HG02840 (cell line): Measurements from ENCODE around the gene BCL11B.
"Not testable (repeated sequence)": the region's sequence is repeated elsewhere in the genome, so short reads cannot be mapped to it uniquely, and the experiment has no call there.

Experiments used
- ATAC-seq: cut with Tn5 transposase; IDR thresholded peaks from one replicate; pipeline ENCODE4 v1.9.1; 2021; ENCODE audit warnings: mild to moderate bottlenecking, moderate library complexity, moderate number of reproducible peaks; ENCODE audit not compliant: unreplicated experiment, low FRiP score

Gene BCL11B

DNA sequence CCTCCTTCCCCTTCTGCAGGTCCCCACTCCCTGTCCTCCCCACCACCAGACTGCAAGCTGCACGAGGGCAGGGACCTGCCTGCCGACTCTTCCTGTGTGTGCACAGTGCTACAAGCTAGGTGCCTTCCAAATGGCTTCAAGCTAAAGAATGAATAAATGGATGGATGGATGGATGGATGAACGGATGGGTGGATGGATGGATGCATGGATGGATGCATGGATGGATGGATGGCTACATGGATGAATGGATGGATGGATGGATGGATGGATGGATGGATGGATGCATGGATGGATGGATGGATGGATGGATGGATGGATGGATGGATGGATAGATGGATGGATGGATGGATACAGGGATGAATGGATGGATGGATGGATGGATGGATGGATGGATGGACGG, 43.2 kb downstream of the BCL11B start:
- ATAC-seq, result not testable (repeated sequence)

DNA sequence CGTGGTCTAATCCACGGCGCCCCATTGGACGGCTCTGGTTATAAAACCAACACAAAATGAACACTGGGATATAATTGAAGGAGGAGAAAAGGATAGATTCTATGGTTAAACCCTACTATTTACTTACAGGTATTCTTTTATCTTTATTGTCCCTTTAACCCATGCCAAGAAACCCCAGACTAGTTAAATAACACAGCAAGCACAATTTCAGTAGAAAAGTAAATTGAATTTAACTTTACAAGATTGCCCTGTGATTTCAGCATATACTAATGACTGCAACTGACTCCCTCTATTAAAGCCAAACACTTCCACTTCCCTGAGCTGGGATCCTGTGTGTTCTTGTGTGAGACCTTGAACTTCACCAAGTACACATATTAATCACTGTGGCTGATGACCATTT, 45.3 kb downstream of the BCL11B start:
- no peak for ATAC-seq

DNA sequence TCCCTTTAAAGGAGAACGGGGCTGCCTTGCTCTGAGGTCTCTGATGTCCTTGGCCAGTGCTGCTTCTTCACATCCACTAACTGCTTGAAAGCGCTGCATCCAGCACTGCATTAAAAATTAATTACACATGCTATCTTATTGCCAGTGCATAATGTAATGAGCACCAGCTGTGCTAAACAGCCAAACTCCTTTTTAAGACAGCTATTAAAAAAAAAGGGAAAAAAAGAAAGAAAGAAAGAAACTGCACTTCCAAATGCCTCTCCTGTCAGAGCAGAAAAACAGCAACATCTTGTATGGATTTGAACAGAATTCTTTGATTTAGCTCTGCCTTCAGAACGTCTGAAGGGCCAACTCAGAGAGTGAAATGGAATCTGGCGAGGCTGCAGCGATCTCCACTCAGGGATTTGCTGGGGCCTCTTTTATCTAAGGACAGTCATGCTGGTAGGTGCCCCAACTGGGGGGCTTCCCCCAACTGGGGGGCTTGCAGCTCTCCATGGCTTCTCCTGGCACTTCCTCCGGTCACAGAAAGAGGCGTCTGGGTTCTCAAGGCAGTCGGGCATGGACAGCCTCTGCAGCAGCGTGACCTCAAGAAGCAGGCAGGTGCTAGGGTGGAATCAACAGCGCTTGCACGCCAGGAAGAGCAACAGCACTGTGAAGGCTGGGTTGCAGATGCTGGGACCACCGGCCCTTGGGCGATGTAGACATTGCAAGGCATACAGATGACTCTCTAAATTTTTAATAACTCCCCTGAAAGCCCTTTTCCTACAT, 46.4 kb downstream of the BCL11B start:
- ATAC-seq, result no peak

DNA sequence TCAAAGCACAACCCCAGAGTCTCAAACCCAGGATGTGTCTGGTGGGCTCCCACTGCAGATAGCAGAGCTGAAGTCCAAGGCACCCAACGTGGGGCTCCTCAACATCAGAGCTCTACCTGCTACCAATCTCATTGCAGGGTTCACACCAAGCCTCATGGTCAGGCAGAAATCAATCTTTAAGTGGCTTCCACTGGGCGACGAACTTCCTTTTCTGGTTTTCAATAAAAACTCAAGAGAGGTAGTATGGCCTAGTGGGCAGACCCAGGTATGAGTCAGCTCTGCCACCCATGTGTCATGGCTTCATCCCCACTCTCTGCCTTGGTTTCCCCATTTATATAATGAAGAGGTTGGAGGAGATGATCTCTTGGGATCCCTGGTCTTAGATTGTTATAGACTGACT, 47.0 kb downstream of the BCL11B start:
- no peak for ATAC-seq

DNA sequence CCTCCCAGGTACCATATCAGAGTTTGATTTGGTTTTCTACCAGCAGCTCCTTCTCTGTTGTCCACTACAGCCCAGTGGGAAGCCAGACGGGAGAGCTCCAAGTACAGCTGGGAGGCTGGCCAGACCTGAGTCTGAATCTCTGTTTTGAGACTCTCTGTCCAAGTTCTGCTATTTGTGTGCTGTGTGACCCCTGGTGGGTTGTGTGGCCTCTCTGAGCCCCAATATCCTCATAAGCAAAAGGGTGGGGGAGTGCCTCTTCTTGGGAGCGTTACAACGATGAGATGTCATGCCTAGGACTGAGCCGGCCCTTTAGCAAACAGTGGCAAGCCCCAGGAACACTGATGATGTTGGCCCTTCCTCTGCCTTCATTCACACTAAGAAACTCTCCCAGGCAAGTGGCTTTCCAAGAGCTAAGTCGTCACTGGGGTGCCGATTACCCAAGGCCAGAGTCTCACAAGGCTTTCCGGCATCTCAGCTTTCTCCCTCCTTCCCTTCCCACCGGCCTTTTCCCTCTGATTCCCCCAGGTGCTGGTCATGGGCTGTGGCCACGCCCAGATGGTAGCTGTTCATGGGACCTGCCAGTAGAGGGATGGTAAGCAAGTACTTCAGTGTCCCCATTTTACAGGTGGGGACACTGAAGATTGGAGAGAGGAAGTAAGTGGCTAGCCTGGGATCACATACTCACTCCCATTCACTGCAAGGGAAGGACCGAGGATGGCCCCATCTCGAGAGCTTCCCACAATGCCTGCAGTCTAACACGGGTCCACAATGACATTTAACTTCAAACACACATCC, 47.7 kb downstream of the BCL11B start:
- ATAC-seq, result no peak

DNA sequence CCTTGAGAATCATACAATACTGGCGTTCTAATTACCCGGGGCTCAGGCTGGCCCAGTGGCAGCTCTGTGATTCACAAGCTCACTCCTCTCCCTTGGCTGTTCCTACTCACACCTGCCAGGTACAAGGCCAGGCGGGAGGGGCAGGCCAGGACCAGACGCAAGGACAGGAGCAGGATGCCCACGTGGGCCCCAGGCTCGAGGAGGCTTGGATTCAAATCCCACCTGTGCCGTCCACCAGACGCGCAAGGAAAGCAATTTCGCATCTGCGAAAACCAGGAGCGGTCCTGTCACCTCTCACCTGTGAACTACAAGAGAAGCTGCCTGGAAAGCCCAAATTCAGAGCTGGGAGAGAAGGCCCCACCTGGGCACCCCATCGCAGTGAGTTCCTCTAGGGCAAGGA, 50.6 kb downstream of the BCL11B start:
- ATAC-seq, result no peak

DNA sequence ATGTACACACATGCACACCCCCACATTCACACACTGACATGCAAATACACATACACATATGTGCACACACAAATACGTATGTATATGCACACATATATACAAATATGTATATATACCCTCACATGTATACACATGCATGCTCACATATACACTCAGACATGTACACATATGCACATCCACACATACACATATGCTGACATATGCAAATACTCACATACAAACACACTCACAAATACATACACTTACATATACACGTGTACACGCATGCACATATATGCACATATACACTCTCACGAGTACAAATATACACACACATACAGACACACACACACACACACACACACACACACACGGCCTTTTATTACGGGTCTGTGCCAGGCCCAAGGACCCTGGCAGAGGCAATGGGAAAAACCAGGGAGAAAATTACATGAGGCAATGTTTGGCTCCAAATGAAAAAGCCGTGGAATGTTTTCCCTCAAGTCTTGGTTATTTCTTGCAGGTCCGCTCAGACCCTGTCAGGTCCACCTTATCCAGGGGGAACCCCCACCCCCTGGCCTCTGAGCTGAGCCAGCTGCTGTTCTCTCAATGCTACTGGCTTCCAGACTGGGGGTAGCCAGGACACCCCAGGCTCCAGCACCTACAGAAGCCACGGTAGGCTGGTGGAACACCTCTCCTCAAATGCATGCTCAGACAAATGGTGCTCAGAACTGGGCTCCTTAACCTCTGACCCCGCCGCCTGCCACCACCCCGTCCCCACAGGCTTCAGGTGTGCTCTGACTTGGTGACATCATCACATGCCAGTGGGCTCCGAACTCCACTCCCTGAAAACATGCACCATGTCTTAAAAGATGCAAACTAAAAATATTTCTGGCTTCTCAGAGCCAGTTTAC, 54.7 kb downstream of the BCL11B start:
- ATAC-seq, result no peak

DNA sequence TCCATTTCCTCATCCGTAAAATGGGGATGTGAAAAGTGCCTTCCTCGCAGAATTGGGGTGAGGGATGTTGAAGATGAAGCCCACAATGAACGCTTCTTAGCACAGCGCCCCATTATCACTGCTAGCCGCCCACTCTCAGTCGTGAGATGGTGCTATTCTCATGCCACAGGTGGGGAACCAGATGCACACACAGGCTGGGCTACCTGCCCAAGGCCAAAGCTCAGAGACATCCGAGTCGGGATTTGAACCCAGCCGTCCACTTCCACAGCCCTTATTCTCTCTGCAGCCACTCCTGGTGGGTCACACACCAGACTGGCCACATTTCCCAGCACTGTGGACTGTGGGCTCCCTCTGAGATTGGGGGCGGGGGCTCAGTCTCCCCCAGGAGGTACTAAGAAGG, 55.8 kb downstream of the BCL11B start:
- ATAC-seq, result no peak

DNA sequence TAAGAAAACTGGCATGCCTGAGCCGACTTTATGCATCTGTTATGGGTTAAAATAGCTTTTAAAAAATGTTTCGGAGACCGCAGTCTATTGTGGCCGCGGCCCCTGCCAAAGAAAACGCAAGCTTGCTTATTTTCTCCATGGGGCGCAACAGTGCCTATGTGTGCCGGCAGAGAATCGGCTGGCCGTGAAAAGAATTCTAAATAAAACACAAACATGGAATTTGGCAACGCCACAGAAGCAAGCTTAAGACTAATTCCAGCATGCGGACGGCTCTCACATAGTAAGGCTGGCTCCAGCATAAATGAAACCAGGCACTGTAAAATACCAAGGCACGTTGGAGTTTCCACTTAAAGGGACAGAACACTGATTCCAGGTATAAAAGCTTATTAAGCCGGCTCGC, 56.7 kb downstream of the BCL11B start:
- no peak for ATAC-seq

DNA sequence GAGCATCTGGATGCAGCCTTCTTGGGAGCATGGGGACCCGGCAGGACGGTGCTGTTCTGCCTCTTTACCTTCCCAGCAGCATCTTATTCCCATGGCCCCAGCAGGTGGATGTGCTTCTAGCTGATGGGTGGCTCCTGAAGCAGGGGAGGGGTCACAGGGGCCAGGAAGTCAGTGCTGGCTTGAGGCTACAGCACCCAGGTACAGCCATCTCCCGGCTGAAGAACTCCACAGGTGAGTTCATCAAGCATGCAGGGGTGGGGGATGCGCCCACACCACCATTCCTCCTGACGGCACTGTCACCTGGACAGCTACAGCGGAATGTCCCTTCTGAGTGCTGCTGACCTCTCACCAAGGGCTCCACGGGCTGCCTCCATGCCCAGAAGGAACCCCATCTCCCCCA, 57.3 kb downstream of the BCL11B start:
- ATAC-seq, result no peak

DNA sequence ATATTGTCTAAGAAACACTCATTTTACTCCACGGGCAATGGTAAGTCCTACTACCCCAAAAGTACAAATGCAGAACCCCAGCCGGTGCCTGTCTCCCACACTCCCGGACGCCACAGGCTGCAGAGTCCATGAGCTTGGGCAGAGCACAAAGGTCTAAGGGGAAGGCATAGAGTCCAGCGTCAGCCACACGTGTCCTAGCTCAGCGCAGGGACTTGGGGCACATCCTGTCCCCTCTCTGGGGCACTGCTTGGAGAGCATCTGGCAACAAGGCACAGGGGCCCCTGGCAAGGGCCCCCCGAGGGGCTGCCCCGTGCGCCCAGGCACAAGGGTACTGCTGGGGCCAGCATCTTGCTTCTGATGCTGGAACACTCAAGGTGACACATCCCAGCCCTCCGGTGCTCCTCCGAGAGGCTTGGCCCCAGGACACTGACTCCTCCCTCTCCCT, 58.4 kb downstream of the BCL11B start:
- ATAC-seq, result no peak

DNA sequence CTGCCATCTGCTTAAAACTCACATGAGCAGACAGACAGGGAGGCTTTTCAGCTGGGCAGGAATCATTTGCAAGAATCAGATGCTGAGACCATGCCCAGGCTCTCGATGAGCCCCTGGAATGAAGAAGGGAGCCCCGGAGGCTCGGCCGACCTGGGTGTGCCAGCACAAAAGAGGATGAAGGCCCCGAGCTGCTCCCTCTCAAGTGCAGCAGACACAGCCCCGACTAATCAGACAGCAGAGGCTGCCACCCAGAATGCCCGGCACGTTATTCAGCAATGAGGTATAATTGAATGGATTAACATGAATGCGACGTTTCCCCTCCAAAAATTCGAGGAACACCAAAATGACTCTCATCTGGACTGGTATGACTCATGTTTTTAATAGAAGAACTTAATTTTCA, 58.9 kb downstream of the BCL11B start:
- no peak for ATAC-seq

DNA sequence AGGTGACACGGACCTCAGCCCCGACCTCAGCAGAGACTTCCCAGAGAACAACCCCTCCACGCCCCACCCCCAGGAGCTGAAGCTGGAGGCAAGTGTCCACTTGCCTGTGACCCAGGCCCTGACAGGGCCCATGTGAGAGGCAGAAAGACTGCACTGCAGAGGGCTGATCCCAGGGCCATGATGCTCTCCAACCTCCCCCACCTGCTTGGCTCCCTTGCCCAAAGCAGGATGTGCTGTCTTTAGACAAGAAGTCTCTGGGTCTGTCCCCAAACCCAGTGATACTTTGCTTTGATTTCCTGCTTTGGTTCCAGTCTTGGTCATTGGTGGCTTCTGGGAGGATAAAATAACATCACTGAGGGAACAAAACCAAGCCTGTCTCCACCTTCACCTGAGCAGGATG, 59.4 kb downstream of the BCL11B start:
- ATAC-seq, result no peak

DNA sequence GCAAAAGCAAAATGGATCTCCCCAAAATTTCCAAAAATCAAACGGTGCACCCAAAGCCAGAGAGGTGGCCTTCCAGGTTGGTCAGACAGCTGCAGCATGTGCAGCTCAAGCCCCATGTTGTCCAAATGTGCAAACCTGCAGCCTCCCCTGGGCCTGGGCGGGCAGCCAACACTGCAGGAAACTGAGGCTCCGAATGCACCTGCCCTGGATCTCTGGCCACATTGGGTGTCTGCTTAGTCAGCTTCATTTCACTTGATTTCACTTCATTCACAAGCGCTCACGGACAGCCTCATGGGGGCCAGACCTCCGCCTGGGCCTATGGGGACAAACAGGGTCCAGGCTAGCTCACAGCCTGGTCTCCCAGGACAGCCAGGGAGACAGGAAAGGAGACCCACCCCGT, 59.8 kb downstream of the BCL11B start:
- ATAC-seq, result no peak

DNA sequence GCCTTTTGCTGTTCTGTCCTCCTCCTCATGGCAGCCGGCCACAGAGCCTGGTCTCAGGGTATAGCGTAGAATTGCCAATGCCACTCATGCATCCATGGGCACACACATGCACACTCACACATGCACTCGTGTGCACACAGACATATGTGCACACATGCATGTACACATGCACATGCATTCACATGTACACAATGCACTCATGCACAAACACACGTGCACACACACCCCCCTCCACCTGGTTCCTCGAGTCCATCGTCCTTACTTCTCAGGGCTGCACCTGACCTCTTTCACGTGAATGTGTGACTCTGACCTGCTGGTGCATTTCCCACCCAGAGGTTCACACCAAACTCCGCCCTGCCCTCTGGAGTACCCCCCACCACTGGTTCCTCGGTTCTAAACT, 60.6 kb downstream of the BCL11B start:
- ATAC-seq, result no peak

DNA sequence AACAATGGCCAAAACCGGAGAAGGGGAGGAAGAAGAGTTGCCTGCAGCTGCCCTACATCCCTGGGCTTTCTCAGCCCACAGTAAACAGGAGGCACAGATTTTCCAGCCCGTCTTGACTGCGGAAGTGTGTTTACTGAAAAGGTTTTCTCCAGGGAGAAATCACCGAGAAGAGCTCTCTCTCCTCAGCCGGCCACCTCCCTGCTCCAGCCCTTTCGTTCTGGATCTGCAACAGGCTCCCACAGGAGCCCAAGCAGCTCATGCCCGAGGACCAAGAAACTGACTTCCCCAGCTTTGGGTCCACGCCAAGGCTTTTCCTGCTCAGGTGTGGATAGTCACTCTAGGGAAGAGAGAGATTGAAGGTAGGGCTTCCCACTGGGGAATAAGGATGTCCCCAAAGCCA, 61.7 kb downstream of the BCL11B start:
- ATAC-seq, result no peak

DNA sequence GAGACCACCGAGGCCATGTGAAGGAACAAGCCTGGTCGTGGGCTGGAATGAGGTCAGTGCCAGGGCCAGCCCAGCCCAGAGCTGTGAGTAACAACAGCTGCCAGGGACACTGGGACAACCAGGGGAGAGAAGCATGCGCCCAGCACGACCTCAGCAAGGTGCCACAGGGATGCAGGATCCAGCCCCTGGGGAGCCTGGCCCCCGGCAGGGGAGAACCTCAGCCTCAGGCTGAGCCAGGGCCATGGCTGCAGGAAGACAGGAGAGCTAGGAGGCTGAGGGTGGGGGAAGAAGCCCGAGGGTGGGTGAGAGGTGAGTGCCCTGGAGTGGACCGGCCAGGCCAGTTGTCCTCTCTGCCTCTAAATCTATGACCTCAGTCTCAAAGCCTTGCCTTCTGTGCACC, 62.6 kb downstream of the BCL11B start:
- ATAC-seq, result no peak

DNA sequence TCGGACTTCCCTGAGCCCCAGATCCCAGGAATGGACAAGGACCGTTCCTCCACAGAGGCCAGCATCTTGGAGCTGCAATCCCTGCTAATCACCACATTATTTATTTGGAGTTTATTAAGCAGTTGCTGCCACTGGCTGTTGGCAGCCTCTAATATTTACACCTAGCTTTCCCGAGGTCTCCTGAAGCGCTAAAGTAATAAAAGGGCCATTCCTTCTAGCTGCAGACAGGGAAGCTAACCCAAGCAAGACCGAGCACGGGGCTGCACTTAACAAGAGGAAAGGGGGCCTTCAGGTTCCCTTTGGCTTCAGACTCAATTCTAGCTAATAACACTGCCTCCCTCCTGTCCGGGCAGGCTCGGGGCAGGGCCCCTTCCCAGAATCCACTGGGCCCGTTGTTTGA, 63.7 kb downstream of the BCL11B start:
- no peak for ATAC-seq

DNA sequence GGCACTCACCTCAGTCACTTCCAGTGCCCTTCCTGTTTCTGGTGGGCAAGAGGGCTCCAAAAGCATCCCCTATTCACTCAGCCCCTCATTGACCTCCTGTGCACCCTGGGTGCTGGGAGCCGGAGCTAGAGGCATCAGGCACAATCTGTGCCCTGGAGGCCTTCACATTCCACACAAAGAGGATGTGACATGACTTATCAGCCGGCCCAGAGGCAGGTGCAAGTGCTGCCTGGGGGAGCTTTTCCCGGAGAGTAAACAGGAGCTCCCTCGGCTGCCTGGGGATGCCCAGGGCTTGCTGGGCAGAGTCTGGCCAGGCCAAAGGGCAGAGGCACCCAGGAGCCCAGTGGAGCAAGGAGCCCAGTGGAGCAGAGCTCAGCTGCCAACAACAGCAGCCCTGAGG, 64.5 kb downstream of the BCL11B start:
- ATAC-seq, result no peak

DNA sequence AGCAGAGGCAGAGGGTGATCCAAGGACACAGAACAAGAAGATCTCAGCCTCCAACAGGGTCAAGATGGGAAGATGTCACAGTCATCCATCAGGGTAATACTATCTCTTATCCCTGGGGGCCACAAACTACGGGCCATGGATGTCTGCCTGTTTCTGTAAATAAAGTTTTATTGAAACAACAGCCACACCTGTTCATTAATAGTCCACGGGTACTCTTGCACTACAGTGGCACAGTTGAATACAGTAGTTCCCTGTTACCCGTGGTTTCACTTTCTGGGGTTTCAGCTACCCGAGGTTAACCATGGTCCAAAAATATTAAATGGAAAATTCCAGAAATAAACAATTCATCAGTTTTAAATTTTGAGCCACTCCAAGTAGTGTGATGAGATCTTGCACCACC, 65.9 kb downstream of the BCL11B start:
- no peak for ATAC-seq

DNA sequence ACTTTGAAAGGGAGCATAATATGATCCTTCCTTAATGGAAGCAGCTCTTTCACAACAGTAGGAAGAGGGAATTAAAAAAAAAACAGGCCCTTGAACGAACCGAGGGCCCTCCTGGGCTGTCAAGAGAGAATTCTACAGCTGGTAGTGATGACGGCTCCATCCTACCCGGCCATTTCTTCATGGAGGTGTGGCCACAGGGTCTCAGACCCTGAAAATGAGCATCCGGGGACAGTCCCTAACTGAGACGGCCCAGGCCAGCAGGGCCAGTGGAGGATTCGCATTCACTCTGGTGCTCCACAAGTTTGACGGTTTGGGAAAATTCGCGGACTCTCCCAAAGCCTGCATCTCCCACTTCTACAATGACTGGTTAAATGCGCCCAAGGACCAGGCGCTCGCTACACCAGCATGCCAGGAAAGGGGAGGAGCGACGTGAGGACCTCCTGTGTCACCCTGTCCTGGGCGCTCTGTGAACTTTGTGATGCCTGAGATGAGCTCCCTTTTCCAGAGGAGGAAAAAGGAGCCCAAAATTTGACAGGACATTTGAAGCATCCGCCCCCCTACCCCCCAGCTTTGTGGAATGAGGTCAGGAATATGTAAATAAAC, 66.8 kb downstream of the BCL11B start:
- ATAC-seq, result no peak
